Smooth muscle cell of the brain vasculature (primary cell): Measurements from ENCODE around the gene RUNX1.

Experiments
- DNase-seq: peaks from one replicate; pipeline ENCODE4 v3.0.0-alpha.2; 2012; ENCODE audit warnings: low read depth, low spot score

The RUNX1 gene

GRCh38 chr21:34946385-34946840 is 102.7 kb downstream of the RUNX1 start:
- no peak for DNase-seq

GRCh38 chr21:34945288-34945687 is 103.8 kb downstream of the RUNX1 start:
- no peak for DNase-seq

GRCh38 chr21:34944015-34944755 is 104.9 kb downstream of the RUNX1 start:
- DNase-seq, result no peak

GRCh38 chr21:34942911-34943310 is 106.2 kb downstream of the RUNX1 start:
- DNase-seq, result no peak

- no peak for DNase-seq
These were observed 107.9 kb downstream of the RUNX1 start for GRCh38 chr21:34941162-34941561.

GRCh38 chr21:34939673-34940331 is 109.3 kb downstream of the RUNX1 start:
- DNase-seq, result no peak

GRCh38 chr21:34938089-34938764 is 110.9 kb downstream of the RUNX1 start:
- no peak for DNase-seq

- no peak for DNase-seq
These were observed 112.1 kb downstream of the RUNX1 start for GRCh38 chr21:34936883-34937563.

GRCh38 chr21:34936371-34936789 is 112.7 kb downstream of the RUNX1 start:
- DNase-seq, result no peak

GRCh38 chr21:34935898-34936297 is 113.2 kb downstream of the RUNX1 start:
- DNase-seq, result no peak

- no peak for DNase-seq
These were observed 113.7 kb downstream of the RUNX1 start for GRCh38 chr21:34935452-34935851.

GRCh38 chr21:34934350-34934749 is 114.8 kb downstream of the RUNX1 start:
- DNase-seq, result no peak

- no peak for DNase-seq
These were observed 115.3 kb downstream of the RUNX1 start for GRCh38 chr21:34933609-34934335.

GRCh38 chr21:34932233-34932632 is 116.9 kb downstream of the RUNX1 start:
- DNase-seq, result no peak

- DNase-seq, result no peak
These were observed 118.1 kb downstream of the RUNX1 start for GRCh38 chr21:34930971-34931370.

- no peak for DNase-seq
These were observed 120.5 kb downstream of the RUNX1 start for GRCh38 chr21:34928637-34929036.

GRCh38 chr21:34927992-34928391 is 121.1 kb downstream of the RUNX1 start:
- DNase-seq, result no peak

- DNase-seq, result no peak
These were observed 122.2 kb downstream of the RUNX1 start for GRCh38 chr21:34926803-34927467.

- DNase-seq, result no peak
These were observed 123.5 kb downstream of the RUNX1 start for GRCh38 chr21:34925597-34925996.

- no peak for DNase-seq
These were observed 124.2 kb downstream of the RUNX1 start for GRCh38 chr21:34924771-34925419.
